NOMO-1 treated with DMSO at 0.1 percent for 48 hours (cell line): ENCODE data around the gene TRIM23.

Experiments used
- DNase-seq: peaks from one replicate; lab custom pipeline; 2025; ENCODE audit not compliant: unreplicated experiment; lab: John Stamatoyannopoulos, UW

Gene TRIM23

DNA sequence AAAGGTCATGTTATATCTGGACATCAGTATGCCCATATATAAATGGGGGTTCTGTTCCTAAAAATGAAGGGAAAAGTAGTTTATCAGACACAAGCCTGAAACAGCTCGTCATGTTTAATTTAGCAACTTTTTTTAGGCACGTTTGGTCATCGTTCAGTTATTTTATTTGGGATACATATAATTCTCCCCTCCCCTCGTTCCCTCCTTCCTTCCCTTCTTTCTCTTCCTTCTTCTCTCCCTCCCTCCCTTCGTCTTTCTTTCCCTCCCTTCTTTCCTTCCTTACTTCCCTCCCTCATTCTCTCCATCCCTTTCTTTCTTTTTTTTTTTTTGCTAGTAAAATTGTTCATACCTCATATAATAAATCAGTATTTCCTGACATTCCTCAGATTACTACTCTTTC lies 57.6 kb downstream of the TRIM23 start:
- DNase-seq, result no peak

GRCh38 chr5:65563777-65564176 lies 60.4 kb downstream of the TRIM23 start:
- no peak for DNase-seq

GRCh38 chr5:65562731-65563701 lies 61.1 kb downstream of the TRIM23 start, which contains the start of the genes CENPK and PPWD1:
TSS of gene CENPK (minus strand) at chr5:65563168. CDS start at chr5:65554907, 8,261 bp downstream.
TSS of gene PPWD1 (plus strand) at chr5:65563296. CDS start at chr5:65563311, 15 bp downstream.
- DNase-seq, result peak; percentile 97

- no peak for DNase-seq
Observed at GRCh38 chr5:65556718-65557117, 67.4 kb downstream of the TRIM23 start.

GRCh38 chr5:65556181-65556580 lies 68.0 kb downstream of the TRIM23 start:
- DNase-seq, result no peak

DNA sequence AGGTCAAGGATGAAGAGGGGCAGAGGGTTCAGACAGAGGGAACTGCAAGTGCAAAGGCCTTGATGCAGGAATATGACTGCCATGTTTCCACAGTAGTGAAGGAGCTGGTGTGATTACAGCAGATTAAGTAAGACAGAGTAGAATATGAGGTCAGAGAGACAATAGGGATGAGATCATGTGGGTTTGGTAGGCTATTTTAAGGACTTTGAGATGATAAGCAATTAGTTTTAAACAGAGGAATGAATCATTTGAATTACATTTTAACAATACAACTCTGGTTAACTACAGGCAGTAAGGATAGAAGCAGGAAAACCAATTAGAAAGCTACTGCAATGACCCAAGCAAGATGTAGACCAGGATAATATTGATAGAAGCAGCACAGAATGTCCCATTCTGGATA lies 68.8 kb downstream of the TRIM23 start:
- no peak for DNase-seq

GRCh38 chr5:65553941-65554340 lies 70.2 kb downstream of the TRIM23 start:
- no peak for DNase-seq

- no peak for DNase-seq
Observed at GRCh38 chr5:65548281-65548680, 75.9 kb downstream of the TRIM23 start.

- DNase-seq, result no peak
Observed at GRCh38 chr5:65546141-65546540, 78.0 kb downstream of the TRIM23 start.

DNA sequence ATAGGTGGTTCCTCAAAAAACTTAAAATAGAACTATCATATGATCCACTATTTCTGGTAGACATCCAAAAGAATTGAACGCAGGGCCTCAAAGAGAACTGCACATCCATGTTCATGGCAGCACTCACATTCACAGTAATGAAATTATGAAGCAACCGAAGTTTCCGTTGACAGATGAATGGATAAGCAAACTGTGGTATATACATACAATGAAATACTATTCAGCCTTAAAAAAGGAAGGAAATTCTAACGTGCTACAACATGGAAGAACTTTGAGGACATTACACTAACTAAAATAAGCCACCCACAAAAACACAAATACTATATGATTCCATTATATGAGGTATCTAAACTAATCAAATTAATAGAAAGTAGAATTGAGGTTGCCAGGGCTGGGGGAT lies 79.7 kb downstream of the TRIM23 start:
- DNase-seq, result no peak

DNA sequence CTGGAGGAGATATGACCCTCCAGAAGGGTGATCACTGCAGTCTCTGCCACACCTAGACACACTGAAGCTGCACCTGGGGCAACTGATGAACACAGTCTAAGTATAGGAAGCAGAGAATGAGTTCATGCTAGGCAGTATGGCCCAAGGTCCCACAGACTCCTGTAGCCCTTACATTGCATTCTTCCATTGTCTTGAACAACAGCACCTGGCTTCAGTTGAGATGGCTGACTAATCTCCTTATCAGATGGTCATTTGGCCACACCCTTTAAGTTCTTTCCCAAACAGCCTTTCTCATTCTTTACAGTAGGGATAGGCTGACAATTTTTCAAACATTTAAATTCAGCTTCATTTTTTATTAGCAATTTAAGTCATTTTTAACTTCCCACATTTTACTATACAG lies 84.3 kb downstream of the TRIM23 start:
- no peak for DNase-seq
